Lung microvascular endothelial cell (primary cell): ENCODE results near the gene GPC6. TPM values are rescaled to one million over a fixed set of nuclear protein-coding genes. Genes with fewer than 3 reads are reported as not detected.
"Not testable (repeated sequence)": the region's sequence is repeated elsewhere in the genome, so short reads cannot be mapped to it uniquely, and the experiment has no call there.

Experiments used
- DNase-seq, 2 donors: peaks; one replicate each; pipeline versions ENCODE4 v3.0.0 to v3.0.0-alpha.2; 2010; ENCODE audit warnings: low read depth in 2 of 2
- total RNA-seq: library from RNA; depleted of rRNA; stranded (reverse); fragments of >200 nt; gene quantifications from 2 replicates; pipeline ENCODE4 v1.2.1, GENCODE V29; 2014

The GPC6 gene
- total RNA-seq, 1 donor from 2014 or later, result under 0.01 TPM

- DNase-seq, result no peak
Observed at GRCh38 chr13:94286581-94286980, 1060.0 kb downstream of the GPC6 start.

GRCh38 chr13:94291631-94292322 lies 1065.2 kb downstream of the GPC6 start:
- no peak for DNase-seq

GRCh38 chr13:94292323-94292640 lies 1065.7 kb downstream of the GPC6 start:
- DNase-seq, result no peak

- no peak for DNase-seq
Observed at GRCh38 chr13:94296471-94296870, 1069.9 kb downstream of the GPC6 start.

GRCh38 chr13:94298346-94298745 lies 1071.7 kb downstream of the GPC6 start:
- DNase-seq, result no peak

GRCh38 chr13:94300401-94300800 lies 1073.8 kb downstream of the GPC6 start:
- no peak for DNase-seq

- no peak for DNase-seq
Observed at GRCh38 chr13:94301487-94301886, 1074.9 kb downstream of the GPC6 start.

- not testable (repeated sequence) for DNase-seq
Observed at GRCh38 chr13:94302847-94303565, 1076.4 kb downstream of the GPC6 start.

- DNase-seq, result no peak
Observed at GRCh38 chr13:94303644-94304174, 1077.1 kb downstream of the GPC6 start.

GRCh38 chr13:94305033-94305432 lies 1078.4 kb downstream of the GPC6 start:
- DNase-seq, result no peak

- peak in 1 of 2 donors; percentile 79 for DNase-seq
Observed at GRCh38 chr13:94305463-94305862, 1078.9 kb downstream of the GPC6 start.

- no peak for DNase-seq
Observed at GRCh38 chr13:94305934-94306333, 1079.3 kb downstream of the GPC6 start.

- DNase-seq, result no peak
Observed at GRCh38 chr13:94308832-94309231, 1082.2 kb downstream of the GPC6 start.

- no peak for DNase-seq
Observed at GRCh38 chr13:94309576-94309975, 1083.0 kb downstream of the GPC6 start.

- DNase-seq, result peak; percentile 74 to 90
Observed at GRCh38 chr13:94309997-94310855, 1083.6 kb downstream of the GPC6 start.

GRCh38 chr13:94311893-94312292 lies 1085.3 kb downstream of the GPC6 start:
- peak; percentile 50 to 61 for DNase-seq

GRCh38 chr13:94312511-94313216 lies 1086.1 kb downstream of the GPC6 start:
- DNase-seq, result peak in 1 of 2 donors; percentile 22

GRCh38 chr13:94313321-94313910 lies 1086.8 kb downstream of the GPC6 start:
- DNase-seq, result no peak

GRCh38 chr13:94313926-94314325 lies 1087.3 kb downstream of the GPC6 start:
- no peak for DNase-seq

- DNase-seq, result no peak
Observed at GRCh38 chr13:94315188-94315587, 1088.6 kb downstream of the GPC6 start.

GRCh38 chr13:94317063-94317491 lies 1090.5 kb downstream of the GPC6 start:
- DNase-seq, result peak in 1 of 2 donors; percentile 35
